ENCODE data around the gene SBNO2.

The SBNO2 gene

GRCh38 chr19:1140272-1141027 is 33.6 kb downstream of the SBNO2 start:
- TF ChIP-seq, protein P1, sequence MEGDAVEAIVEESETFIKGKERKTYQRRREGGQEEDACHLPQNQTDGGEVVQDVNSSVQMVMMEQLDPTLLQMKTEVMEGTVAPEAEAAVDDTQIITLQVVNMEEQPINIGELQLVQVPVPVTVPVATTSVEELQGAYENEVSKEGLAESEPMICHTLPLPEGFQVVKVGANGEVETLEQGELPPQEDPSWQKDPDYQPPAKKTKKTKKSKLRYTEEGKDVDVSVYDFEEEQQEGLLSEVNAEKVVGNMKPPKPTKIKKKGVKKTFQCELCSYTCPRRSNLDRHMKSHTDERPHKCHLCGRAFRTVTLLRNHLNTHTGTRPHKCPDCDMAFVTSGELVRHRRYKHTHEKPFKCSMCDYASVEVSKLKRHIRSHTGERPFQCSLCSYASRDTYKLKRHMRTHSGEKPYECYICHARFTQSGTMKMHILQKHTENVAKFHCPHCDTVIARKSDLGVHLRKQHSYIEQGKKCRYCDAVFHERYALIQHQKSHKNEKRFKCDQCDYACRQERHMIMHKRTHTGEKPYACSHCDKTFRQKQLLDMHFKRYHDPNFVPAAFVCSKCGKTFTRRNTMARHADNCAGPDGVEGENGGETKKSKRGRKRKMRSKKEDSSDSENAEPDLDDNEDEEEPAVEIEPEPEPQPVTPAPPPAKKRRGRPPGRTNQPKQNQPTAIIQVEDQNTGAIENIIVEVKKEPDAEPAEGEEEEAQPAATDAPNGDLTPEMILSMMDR (IDR thresholded peaks at IDR 0.05; ENCODE audit: borderline replicate concordance, insufficient read depth, low read depth, low read length): no peak
- H3K4me3 ChIP-seq (ENCODE audit: low read depth, low read length): no peak overlapping the region

- TF ChIP-seq, protein P1 (IDR thresholded peaks at IDR 0.05; ENCODE audit: borderline replicate concordance, insufficient read depth, low read depth, low read length): no peak
- H3K4me3 ChIP-seq (ENCODE audit: low read depth, low read length): no peak overlapping the region
These were observed 34.9 kb downstream of the SBNO2 start for GRCh38 chr19:1139126-1139525.

GRCh38 chr19:1138121-1138520 is 35.9 kb downstream of the SBNO2 start:
- TF ChIP-seq, protein P1 (IDR thresholded peaks at IDR 0.05; ENCODE audit: borderline replicate concordance, insufficient read depth, low read depth, low read length): no peak
- H3K4me3 ChIP-seq (ENCODE audit: low read depth, low read length): no peak overlapping the region

GRCh38 chr19:1136621-1137317 is 37.3 kb downstream of the SBNO2 start:
- TF ChIP-seq, protein P1 (IDR thresholded peaks at IDR 0.05; ENCODE audit: borderline replicate concordance, insufficient read depth, low read depth, low read length): no peak
- no peak overlapping the region for H3K4me3 ChIP-seq (ENCODE audit: low read depth, low read length)

DNA sequence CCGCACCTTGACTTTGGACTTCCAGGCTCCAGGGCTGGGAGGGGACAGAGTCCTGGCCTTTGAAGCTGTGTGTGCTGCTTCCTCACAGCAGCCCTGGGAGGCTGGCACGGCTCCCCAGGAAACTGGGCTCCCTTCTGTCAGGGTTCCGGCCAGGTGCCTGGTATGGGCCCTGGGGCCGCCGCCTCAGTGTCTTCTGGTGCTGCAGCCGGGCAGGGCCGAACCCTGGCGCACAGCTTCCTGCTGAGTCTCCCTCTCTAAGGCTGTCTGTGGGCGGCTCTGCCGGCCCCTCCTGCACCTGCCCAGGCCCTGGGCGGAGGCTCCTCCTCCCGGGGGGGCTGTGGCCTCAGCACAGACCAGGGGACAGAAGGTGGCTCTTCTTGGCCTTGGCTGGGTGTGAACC is 37.9 kb downstream of the SBNO2 start:
- H3K4me3 ChIP-seq (ENCODE audit: low read depth, low read length): no peak overlapping the region
- TF ChIP-seq, protein P1 (IDR thresholded peaks at IDR 0.05; ENCODE audit: borderline replicate concordance, insufficient read depth, low read depth, low read length): no peak

- TF ChIP-seq, protein P1 (IDR thresholded peaks at IDR 0.05; ENCODE audit: borderline replicate concordance, insufficient read depth, low read depth, low read length): no peak
- no peak overlapping the region for H3K4me3 ChIP-seq (ENCODE audit: low read depth, low read length)
These were observed 38.6 kb downstream of the SBNO2 start for GRCh38 chr19:1135454-1135853.

- TF ChIP-seq, protein P1 (IDR thresholded peaks at IDR 0.05; ENCODE audit: borderline replicate concordance, insufficient read depth, low read depth, low read length): no peak
- no peak overlapping the region for H3K4me3 ChIP-seq (ENCODE audit: low read depth, low read length)
These were observed 39.6 kb downstream of the SBNO2 start for GRCh38 chr19:1134431-1134830.
